HG03159 (cell line): ENCODE measurements around the gene TNFRSF25.

Source experiments
- ATAC-seq: cut with Tn5 transposase; IDR thresholded peaks from one replicate; pipeline ENCODE4 v1.9.1; 2021; ENCODE audit warnings: mild to moderate bottlenecking, moderate library complexity; ENCODE audit not compliant: unreplicated experiment

Gene TNFRSF25

DNA sequence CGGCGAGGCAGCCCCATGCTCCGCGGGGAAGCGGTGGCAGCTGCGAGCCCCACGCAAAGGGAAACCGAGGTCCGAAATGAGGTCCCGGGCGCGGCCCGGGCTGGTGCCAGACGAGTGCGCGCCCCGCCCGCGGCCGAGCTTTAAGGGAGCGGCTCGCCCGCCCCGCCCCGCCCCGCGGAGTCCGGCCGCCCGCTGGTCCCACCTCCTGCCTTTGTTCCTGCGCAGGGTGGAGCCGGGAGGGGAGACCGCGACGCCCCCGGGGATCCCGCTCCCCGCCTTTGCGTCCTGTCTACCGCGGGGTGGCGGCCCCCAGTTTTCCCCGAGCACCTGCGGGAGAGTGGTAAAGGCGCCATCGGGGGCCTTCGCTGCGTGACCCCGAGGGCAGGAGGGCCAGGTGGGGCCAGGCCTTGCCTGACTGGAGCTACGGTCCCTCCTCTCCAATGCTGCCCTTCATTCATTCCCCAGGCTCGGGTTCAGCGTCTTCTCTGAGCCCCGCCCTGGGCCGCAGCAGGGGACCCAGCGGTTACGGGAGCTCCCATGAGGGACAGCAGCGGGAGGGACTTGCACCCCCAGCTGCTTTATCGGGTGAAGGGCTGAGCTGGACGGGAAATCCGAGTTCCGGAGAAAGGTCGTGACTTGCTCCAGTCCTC is 46.0 kb downstream of the TNFRSF25 start, which contains the start of gene HES2:
HES2 (minus strand) TSS at position 116 of the 650 bp plus-strand sequence; CDS start at position 17, 99 bp downstream.
- ATAC-seq, result no peak

DNA sequence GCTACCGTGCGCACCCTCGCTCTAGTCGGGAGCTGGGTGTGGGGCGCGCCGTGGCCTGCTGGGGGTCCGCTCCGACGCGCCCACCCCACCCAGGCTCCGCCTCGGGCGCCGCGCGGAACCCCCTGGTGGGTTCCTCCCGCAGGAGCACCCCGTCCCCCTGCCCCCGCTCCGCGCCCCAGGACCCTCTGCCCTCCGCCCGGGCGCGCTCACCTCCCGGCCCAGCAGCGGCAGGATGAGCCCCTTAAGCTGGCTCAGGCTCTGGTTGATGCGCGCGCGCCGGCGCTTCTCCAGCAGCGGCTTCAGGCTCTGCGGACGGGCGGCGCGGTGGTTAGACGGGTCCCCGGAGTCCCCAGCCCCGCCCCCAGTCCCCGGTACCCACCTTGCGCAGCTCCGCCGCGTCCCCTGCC is 46.6 kb downstream of the TNFRSF25 start:
- no peak for ATAC-seq

DNA sequence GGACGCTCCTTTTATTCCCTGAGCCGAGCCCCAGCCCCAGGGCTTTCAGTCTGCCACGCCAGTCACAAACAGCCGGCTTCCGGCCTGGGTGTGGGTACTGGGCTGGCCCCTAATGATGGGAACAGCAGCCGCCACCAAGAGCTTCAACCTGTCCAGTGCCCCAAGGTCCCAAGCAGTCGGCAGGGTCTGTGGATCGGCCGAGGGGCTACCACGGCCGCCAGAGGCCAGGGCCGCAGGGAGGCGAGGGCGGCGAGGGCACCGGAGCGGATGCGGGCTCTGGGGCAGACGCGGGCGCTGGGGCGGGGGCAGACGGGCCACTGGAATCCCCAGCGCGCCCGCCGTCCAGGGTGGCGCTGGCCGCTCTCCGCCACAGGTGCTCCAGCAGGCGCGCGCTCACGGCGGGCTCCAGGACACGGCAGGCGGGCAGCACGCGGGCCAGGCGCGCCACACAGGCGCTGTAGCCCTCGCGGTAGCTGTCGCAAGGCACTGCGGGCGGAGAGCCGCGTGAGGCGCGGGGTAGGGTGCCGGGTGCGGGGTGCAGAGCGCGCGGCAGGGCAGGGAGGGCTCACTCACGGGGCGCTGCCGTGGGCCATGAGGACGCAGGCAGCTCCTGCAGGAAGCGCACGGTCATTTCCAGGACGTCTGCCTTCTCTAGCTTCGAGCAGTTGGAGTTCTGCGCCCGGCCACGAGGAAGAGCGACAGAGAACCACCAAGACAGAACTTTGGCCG is 47.1 kb downstream of the TNFRSF25 start:
- ATAC-seq, result no peak

DNA sequence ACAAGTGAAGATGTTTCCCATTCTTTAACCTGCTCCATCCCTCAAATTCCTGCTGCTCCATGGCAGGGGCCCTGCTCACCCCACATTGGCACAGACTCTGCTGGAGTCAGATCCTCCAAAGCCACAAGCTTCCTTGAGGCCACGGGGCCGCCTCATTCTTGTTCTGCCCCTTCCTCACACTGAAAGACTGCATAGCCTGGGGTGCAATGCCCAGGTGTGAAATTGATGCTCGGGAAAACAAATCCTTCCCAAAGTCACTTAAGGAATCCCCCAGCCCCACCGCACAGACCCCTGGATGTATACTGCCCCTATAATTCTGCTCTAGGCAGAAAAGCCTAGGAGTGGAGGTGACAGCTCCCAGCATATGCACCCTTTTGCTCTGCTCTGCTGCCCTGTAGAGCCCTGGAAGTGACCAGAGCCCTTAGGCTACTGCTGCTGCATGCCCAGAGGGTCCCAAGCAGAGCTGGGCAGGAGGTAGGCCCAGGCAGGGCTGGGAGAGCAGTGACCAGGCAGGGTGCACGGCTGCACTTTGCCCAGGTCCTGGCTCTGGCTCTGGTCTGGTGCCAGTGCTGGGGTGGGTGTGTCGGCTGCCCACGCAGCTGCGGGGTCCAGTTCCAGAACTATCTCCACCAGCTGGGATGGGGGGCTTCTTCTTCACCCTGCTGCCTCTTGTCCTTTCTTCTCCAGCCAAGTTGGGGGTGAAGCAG is 47.9 kb downstream of the TNFRSF25 start:
- ATAC-seq, result no peak

DNA sequence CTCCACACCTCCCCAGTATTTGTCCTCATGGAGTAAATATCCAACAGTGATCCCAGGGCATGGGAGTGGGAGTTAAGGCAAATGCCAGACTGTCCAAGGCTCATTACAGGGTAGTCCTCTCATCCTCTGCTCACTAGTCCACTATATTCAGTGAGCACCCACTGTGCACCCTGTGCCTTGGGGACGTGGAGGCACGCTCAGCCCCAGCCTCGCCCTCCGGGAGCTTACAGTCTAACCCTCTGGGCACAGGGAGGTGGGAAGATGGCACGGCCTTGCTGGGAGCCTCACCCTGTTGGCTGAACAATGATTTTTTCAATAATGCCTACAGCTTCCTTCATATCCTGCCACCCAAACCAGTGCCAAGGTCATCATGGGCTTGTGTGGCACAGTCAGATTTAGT is 49.1 kb downstream of the TNFRSF25 start:
- no peak for ATAC-seq

DNA sequence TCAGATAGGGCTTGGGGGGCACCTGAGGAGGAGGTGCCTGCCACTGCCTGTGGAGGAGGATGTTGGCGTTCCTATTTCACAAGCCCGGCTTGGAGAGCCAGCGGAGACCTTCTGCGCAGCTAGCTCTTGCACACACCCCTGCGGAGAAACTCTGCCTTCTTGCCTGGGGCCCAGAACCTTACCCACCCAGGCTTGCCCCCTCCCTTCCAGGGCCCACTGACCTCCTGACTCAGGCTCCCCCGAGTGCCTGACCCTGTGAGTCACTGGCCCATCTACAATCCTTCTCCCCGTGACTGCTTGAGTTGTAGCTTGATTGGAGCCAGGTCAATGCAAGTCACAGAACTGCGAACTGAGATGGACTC is 49.7 kb downstream of the TNFRSF25 start:
- ATAC-seq, result no peak

DNA sequence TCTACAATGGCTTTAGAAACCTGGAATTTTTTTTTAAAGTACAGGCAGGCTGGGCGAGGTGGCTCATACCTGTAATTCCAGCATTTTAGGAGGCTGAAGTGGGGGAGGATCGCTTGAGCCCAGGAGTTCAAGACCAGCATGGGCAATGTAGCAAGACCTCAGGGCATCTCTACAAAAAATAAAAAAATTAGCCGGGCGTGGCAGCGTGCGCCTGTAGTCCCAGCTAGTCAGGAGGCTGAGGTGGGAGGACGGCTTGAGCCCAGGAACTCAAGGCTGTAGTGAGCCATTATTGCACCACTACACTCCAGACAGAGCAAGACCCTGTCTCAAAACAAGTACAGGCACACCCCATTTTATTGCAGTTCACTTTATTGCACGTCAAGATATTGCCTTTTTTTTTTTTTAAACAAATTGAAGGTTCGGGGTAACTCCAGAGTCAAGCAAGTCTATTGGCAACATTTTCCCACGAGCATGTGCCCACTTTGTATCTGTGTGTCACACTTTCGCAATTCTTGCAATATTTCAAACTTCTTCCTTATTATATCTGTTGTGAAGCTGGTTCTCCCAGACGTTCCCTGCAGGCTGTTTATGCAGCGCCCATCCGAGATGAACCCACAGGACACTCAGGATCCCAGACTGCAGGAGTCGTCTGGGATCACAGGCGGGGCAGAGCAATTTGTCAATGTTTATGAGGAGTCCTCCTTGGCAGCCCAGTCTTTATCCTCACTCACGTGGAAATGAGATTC is 50.9 kb downstream of the TNFRSF25 start:
- no peak for ATAC-seq

DNA sequence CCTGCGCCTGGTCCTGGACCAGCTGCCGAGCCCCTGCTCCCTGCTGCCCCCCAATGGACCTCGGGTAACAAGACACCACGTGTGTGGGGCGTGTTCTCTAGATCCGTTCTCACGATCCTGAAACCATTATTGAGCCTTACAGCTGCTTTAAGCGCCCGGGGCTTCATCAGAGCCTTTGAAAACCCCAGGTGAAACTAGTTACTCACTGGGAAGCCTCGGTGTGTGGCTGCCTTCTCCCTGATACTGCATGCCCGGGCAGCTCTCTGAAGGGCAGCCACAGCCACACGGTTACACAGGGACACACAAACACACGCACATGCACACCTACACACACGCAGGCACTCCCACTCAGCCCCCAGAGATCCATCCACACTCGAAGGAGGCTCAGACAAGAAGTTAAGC is 51.5 kb downstream of the TNFRSF25 start:
- peak; percentile 65 for ATAC-seq

DNA sequence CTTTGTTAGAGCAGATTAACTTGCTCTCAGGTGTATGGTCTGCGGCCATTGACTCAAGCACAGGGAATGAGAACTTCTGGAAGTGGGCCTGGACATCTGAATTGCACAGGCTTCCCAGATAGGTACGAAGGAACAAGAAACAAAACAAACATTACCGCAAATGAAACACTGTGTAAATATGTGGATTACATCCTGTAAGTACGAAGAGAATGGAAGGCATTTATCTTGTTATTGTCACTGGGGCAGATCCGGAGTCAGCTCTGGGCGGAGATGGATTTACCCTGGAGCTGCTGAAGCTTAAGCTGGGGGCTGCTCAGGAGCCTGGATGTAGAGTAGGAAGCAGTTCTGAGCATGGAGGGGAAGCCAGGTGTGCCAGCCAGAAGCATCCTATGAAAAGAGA is 53.1 kb downstream of the TNFRSF25 start:
- ATAC-seq, result no peak
